ENCODE measurements around the gene PLA2G2F.

Gene PLA2G2F

DNA sequence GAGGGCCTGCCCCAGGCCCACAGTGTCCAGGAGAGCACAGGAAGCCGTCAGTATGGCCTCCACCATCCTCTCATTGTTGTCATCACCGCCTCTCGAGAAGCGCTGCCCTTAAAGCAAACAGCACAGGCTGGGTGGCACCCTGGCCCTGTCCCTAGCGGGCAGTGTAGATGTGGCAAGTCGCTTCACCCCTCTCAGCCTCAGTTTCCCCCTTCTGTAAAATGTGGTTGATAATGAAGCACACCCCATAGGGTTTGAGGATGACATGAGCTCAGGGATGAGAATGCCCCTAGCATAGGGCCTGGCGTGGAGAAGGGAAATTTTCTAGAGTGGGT lies 13.4 kb downstream of the PLA2G2F start:
- Histone ChIP-seq H3K27me3 (ENCODE audit: low read length) (no peaks in the 10 kb centered on the region), H3K36me3 (ENCODE audit: low read length) (no peaks in the 10 kb centered on the region), H4K20me1 (ENCODE audit: low read depth, low read length) (no peaks in the 10 kb centered on the region), H3K9me2 (replicated peaks; ENCODE audit: insufficient read depth, low read length) (no peaks in the 10 kb centered on the region), H3F3A (ENCODE audit: insufficient read depth) (no peaks in the 10 kb centered on the region), H3K9me3 (ENCODE audit: insufficient read depth, low read length) (no peaks in the 10 kb centered on the region), H3K9ac (ENCODE audit: low read length) (no peak overlapping the region), H3K4me3 (ENCODE audit: insufficient read depth, low read length, poor library complexity, severe bottlenecking) (no peak overlapping the region), H3K27ac (ENCODE audit: low read depth, low read length) (no peak overlapping the region), H3K79me2 (ENCODE audit: insufficient read depth, low read length) (no peaks in the 10 kb centered on the region), H2AFZ (ENCODE audit: low read depth, low read length, severe bottlenecking) (no peak overlapping the region), H3K4me2 (ENCODE audit: low read depth, low read length, poor library complexity, severe bottlenecking) (no peak overlapping the region)
- TF ChIP-seq EZH2phosphoT487 (conservative IDR thresholded peaks at IDR 0.05; ENCODE audit: low read length), result no peak
- TF ChIP-seq, protein P1, sequence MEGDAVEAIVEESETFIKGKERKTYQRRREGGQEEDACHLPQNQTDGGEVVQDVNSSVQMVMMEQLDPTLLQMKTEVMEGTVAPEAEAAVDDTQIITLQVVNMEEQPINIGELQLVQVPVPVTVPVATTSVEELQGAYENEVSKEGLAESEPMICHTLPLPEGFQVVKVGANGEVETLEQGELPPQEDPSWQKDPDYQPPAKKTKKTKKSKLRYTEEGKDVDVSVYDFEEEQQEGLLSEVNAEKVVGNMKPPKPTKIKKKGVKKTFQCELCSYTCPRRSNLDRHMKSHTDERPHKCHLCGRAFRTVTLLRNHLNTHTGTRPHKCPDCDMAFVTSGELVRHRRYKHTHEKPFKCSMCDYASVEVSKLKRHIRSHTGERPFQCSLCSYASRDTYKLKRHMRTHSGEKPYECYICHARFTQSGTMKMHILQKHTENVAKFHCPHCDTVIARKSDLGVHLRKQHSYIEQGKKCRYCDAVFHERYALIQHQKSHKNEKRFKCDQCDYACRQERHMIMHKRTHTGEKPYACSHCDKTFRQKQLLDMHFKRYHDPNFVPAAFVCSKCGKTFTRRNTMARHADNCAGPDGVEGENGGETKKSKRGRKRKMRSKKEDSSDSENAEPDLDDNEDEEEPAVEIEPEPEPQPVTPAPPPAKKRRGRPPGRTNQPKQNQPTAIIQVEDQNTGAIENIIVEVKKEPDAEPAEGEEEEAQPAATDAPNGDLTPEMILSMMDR (IDR thresholded peaks at IDR 0.05; ENCODE audit: insufficient read depth, low read length, poor library complexity, severe bottlenecking), result peak; percentile 27

DNA sequence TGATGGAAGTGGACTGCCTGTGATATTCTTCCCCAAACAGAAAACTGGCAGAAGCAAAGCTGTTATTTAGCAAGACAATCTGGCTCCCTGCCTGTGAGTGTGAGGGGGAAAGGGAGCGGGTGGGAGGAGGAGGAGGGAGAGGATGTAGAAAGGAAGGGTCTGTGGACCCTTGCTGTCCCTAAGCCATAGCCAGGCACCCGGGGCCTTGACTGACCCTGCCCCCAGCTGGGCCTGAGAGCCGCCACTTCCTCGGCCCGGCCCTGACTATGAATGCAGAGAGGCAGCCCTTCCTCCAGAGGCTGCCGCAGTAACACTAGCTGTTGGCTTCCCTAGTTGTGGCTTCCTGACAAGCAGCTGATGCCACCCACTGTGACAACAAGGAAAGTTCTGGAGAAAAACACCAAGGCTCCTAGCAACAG lies 13.9 kb downstream of the PLA2G2F start:
- Histone ChIP-seq H3F3A (ENCODE audit: insufficient read depth) (no peaks in the 10 kb centered on the region), H4K20me1 (ENCODE audit: low read depth, low read length) (no peaks in the 10 kb centered on the region), H3K79me2 (ENCODE audit: insufficient read depth, low read length) (no peaks in the 10 kb centered on the region), H3K9me3 (ENCODE audit: insufficient read depth, low read length) (no peaks in the 10 kb centered on the region), H3K27me3 (ENCODE audit: low read length) (no peaks in the 10 kb centered on the region), H3K4me2 (ENCODE audit: low read depth, low read length, poor library complexity, severe bottlenecking) (no peak overlapping the region), H3K9ac (ENCODE audit: low read length) (no peak overlapping the region), H2AFZ (ENCODE audit: low read depth, low read length, severe bottlenecking) (no peak overlapping the region), H3K27ac (ENCODE audit: low read depth, low read length) (no peak overlapping the region), H3K9me2 (replicated peaks; ENCODE audit: insufficient read depth, low read length) (no peaks in the 10 kb centered on the region), H3K36me3 (ENCODE audit: low read length) (no peaks in the 10 kb centered on the region), H3K4me3 (ENCODE audit: insufficient read depth, low read length, poor library complexity, severe bottlenecking) (no peak overlapping the region)
- TF ChIP-seq EZH2phosphoT487 (conservative IDR thresholded peaks at IDR 0.05; ENCODE audit: low read length), result no peak
- TF ChIP-seq, protein P1 (IDR thresholded peaks at IDR 0.05; ENCODE audit: insufficient read depth, low read length, poor library complexity, severe bottlenecking), result no peak

DNA sequence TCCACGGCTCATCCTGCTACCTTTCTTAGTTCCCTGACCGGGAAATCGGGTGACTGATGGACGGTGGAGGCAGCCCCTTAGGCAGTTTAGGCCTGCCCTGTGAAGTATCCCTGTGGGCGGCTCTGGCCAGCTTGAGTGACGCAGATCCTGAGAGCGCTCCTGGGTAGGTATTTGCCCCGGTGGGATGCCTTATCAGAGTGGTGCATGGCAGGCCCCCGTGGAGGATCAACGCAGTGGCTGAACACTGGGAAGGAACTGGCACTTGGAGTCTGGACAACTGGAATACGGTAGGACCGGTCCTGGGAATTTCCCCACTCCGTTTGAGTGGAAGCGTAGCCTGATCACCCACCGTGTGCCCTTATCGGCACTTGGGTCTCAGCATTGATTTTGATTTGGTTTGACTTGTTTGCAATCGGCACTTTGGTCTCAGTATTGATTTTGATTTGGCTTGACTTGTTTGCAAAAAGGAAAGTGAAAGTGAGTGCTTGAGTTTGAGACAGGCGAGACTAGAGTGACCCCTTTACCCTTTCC lies 15.2 kb downstream of the PLA2G2F start:
- H3K79me2 ChIP-seq (ENCODE audit: insufficient read depth, low read length), result no peaks in the 10 kb centered on the region
- no peak overlapping the region for H2AFZ ChIP-seq (ENCODE audit: low read depth, low read length, severe bottlenecking)
- TF ChIP-seq, protein P1 (IDR thresholded peaks at IDR 0.05; ENCODE audit: insufficient read depth, low read length, poor library complexity, severe bottlenecking), result no peak
- no peak for TF ChIP-seq EZH2phosphoT487 (conservative IDR thresholded peaks at IDR 0.05; ENCODE audit: low read length)
- H3K4me3 ChIP-seq (ENCODE audit: insufficient read depth, low read length, poor library complexity, severe bottlenecking), result no peak overlapping the region
- H3K9me3 ChIP-seq (ENCODE audit: insufficient read depth, low read length), result peaks cover 6% of the 10 kb centered on the region
- H4K20me1 ChIP-seq (ENCODE audit: low read depth, low read length), result no peaks in the 10 kb centered on the region
- H3F3A ChIP-seq (ENCODE audit: insufficient read depth), result no peaks in the 10 kb centered on the region
- H3K9ac ChIP-seq (ENCODE audit: low read length), result no peak overlapping the region
- H3K27ac ChIP-seq (ENCODE audit: low read depth, low read length), result no peak overlapping the region
- H3K4me2 ChIP-seq (ENCODE audit: low read depth, low read length, poor library complexity, severe bottlenecking), result no peak overlapping the region
- H3K9me2 ChIP-seq (replicated peaks; ENCODE audit: insufficient read depth, low read length), result no peaks in the 10 kb centered on the region
- H3K27me3 ChIP-seq (ENCODE audit: low read length), result no peaks in the 10 kb centered on the region
- H3K36me3 ChIP-seq (ENCODE audit: low read length), result no peaks in the 10 kb centered on the region
